ENCODE results near the gene RASGRP2.

DNA sequence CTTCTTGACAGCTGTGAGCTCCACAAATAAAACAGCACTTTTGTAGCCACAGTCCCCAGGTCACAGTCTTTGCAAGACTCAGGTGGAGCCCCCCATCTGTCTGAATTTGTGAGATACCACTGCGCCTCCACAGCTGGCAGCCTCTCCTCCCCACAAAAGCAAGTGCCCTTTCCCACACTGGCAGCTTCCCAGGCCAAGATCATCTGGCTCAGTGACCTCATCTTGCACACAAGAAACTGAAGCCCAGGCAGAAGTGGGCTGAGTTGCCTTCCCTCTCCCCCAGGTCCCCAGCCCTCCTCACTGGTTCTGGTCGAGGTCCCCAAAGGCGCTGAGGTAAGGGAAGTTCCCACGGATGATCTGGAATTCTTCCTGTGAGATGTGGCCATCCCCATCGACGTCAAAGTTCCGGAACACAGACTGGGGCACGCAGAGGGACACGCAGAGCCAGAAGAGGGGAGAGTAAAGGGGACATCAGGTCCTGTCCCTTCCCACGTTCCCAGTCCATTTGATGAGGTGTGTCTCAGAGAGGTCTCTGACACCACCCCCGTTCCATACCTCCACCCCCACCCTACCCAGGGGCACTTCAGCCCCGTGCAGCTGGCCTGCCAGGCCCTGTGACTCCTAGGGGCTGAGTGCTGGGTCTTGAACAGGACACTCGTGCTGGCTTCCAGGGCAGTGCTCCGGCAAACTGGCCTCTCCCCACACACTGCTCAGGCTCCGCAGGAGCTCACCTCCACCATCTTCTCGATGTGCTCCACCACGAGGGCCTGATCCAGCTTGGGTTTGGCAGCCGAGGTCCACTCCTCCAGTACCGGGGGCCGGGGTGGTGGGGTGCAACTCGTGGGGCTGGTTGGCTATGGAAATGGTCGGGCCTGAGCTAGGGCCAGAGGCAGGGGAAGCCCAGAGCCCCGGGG, 8.9 kb downstream of the RASGRP2 start:
- TF ChIP-seq PPARA (CRISPR knock-in tag; IDR thresholded peaks at IDR 0.05; ENCODE audit: borderline replicate concordance) (no peak), ESRRG (CRISPR knock-in tag; IDR thresholded peaks at IDR 0.05) (no peak)
- TF ChIP-seq, protein P1, sequence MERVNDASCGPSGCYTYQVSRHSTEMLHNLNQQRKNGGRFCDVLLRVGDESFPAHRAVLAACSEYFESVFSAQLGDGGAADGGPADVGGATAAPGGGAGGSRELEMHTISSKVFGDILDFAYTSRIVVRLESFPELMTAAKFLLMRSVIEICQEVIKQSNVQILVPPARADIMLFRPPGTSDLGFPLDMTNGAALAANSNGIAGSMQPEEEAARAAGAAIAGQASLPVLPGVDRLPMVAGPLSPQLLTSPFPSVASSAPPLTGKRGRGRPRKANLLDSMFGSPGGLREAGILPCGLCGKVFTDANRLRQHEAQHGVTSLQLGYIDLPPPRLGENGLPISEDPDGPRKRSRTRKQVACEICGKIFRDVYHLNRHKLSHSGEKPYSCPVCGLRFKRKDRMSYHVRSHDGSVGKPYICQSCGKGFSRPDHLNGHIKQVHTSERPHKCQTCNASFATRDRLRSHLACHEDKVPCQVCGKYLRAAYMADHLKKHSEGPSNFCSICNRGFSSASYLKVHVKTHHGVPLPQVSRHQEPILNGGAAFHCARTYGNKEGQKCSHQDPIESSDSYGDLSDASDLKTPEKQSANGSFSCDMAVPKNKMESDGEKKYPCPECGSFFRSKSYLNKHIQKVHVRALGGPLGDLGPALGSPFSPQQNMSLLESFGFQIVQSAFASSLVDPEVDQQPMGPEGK (CRISPR knock-in tag; IDR thresholded peaks at IDR 0.05; ENCODE audit: borderline replicate concordance), result no peak

Data from SK-N-SH treated with all-trans-retinoic acid at 6 μM for 48 hours (cell line).